GM12878 (cell line): ENCODE data around the gene LAMB4.

ENCODE experiments used
- CTCF ChIP-seq, 3 experiments: IDR thresholded peaks in 2 of 3; conservative IDR thresholded peaks in 1 of 3; 2 replicates each; pipeline ENCODE4 v1.5.1; 2011; ENCODE audit warnings: low read depth in 3 of 3, low read length in 3 of 3, mild to moderate bottlenecking in 3 of 3, control low read depth in 2 of 3, moderate library complexity in 2 of 3, inconsistent platforms in 1 of 3, mixed read lengths in 1 of 3; ENCODE audit not compliant: control insufficient read depth in 2 of 3, insufficient read depth in 1 of 3; ENCODE audit errors: extremely low read depth in 1 of 3
- EP300 ChIP-seq, 2 experiments: fragments of 150-350 bp in 1 of 2; IDR thresholded peaks; 2 replicates each; pipeline ENCODE4 v1.6.1; 2011 to 2012; ENCODE audit warnings: low read depth in 2 of 2, low read length in 2 of 2, borderline replicate concordance in 1 of 2, improper control_type of control experiment in 1 of 2, inconsistent platforms in 1 of 2; ENCODE audit not compliant: control insufficient read depth in 1 of 2
- EZH2 ChIP-seq: IDR thresholded peaks from 2 replicates; pipeline ENCODE4 v1.6.1; 2012; ENCODE audit warnings: low read depth, mild to moderate bottlenecking, control low read depth, inconsistent platforms, low read length, borderline replicate concordance; ENCODE audit not compliant: control insufficient read depth
- JUNB ChIP-seq: IDR thresholded peaks from 2 replicates; pipeline ENCODE4 v1.6.1; 2016; ENCODE audit warnings: antibody characterized with exemption, mild to moderate bottlenecking
- TAF1 ChIP-seq: IDR thresholded peaks from 2 replicates; pipeline ENCODE4 v1.6.1; 2011; ENCODE audit warnings: mild to moderate bottlenecking, low read depth, low read length, borderline replicate concordance
- TF ChIP-seq, protein P1 (sequence below): IDR thresholded peaks from 2 replicates; pipeline ENCODE4 v1.6.1; 2012; ENCODE audit warnings: mild to moderate bottlenecking, low read depth, low read length

DNA sequence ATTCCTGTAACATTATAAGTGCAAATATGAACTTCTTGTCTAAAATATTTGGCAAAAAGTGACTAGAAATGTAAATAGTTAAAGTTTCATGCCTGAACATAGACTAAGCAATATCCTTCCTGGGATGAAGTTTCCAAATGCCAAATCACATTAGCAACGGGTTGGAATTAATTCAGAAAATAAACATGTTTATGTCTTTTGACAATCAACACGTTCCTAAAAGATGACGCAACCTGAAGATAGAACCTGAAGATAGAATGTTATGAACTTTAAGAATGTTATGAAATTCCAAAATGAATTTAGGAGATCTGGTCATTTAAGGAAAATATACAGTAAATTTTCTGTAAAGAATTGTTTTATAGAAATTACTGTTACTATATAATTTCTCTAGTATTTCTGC is 9.2 kb downstream of the LAMB4 start:
- TF ChIP-seq, protein P1, sequence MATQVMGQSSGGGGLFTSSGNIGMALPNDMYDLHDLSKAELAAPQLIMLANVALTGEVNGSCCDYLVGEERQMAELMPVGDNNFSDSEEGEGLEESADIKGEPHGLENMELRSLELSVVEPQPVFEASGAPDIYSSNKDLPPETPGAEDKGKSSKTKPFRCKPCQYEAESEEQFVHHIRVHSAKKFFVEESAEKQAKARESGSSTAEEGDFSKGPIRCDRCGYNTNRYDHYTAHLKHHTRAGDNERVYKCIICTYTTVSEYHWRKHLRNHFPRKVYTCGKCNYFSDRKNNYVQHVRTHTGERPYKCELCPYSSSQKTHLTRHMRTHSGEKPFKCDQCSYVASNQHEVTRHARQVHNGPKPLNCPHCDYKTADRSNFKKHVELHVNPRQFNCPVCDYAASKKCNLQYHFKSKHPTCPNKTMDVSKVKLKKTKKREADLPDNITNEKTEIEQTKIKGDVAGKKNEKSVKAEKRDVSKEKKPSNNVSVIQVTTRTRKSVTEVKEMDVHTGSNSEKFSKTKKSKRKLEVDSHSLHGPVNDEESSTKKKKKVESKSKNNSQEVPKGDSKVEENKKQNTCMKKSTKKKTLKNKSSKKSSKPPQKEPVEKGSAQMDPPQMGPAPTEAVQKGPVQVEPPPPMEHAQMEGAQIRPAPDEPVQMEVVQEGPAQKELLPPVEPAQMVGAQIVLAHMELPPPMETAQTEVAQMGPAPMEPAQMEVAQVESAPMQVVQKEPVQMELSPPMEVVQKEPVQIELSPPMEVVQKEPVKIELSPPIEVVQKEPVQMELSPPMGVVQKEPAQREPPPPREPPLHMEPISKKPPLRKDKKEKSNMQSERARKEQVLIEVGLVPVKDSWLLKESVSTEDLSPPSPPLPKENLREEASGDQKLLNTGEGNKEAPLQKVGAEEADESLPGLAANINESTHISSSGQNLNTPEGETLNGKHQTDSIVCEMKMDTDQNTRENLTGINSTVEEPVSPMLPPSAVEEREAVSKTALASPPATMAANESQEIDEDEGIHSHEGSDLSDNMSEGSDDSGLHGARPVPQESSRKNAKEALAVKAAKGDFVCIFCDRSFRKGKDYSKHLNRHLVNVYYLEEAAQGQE, result no peak
- TF ChIP-seq CTCF (IDR thresholded peaks at IDR 0.05 in 2 of 3, conservative IDR thresholded peaks at IDR 0.05 in 1 of 3; ENCODE audit: control insufficient read depth in 2 of 3, extremely low read depth in 1 of 3, insufficient read depth in 1 of 3, low read depth in 3 of 3, low read length in 3 of 3), result no peak
- no peak for TF ChIP-seq EP300 (IDR thresholded peaks at IDR 0.05; ENCODE audit: borderline replicate concordance in 1 of 2, control insufficient read depth in 1 of 2, low read depth in 2 of 2, low read length in 2 of 2)
- TF ChIP-seq TAF1, result no peak
- TF ChIP-seq EZH2, result no peak
- no peak for TF ChIP-seq JUNB
